Loucy (cell line): ENCODE data around the gene NKX6-2.
"Not testable (repeated sequence)": the region's sequence is repeated elsewhere in the genome, so short reads cannot be mapped to it uniquely, and the experiment has no call there.

Experiments used
- H2AFZ ChIP-seq: fragments of 200-600 bp; sonication (generic); 2 replicates; pipeline ENCODE4 v1.6.0; 2016; ENCODE audit warnings: antibody characterized with exemption, mild to moderate bottlenecking, low read length, moderate library complexity
- H3F3A ChIP-seq: fragments of 200-600 bp; 2 replicates; pipeline ENCODE4 v1.6.0; 2016; ENCODE audit warnings: antibody characterized with exemption, low read depth, mild to moderate bottlenecking
- H3K27me3 ChIP-seq: fragments of 200-600 bp; sonication (generic); 2 replicates; pipeline ENCODE4 v1.6.1; 2014; ENCODE audit warnings: low read length, mild to moderate bottlenecking; ENCODE audit not compliant: insufficient read depth, poor library complexity, severe bottlenecking
- H3K36me3 ChIP-seq: fragments of 200-600 bp; sonication (generic); 2 replicates; pipeline ENCODE4 v1.6.1; 2016; ENCODE audit warnings: low read length; ENCODE audit not compliant: insufficient read depth
- H3K4me1 ChIP-seq: fragments of 200-600 bp; sonication (generic); 2 replicates; pipeline ENCODE4 v1.5.1; 2014; ENCODE audit warnings: low read length, mild to moderate bottlenecking; ENCODE audit not compliant: insufficient read depth, poor library complexity, severe bottlenecking
- H3K4me2 ChIP-seq: fragments of 200-600 bp; sonication (generic); 2 replicates; pipeline ENCODE4 v1.6.0; 2014; ENCODE audit warnings: antibody characterized with exemption, low read length, low read depth, mild to moderate bottlenecking; ENCODE audit not compliant: poor library complexity, severe bottlenecking
- H3K4me3 ChIP-seq: fragments of 200-600 bp; sonication (generic); 2 replicates; pipeline ENCODE4 v1.5.1; 2014; ENCODE audit warnings: low read length, mild to moderate bottlenecking, mixed read lengths; ENCODE audit not compliant: poor library complexity, severe bottlenecking
- H3K79me2 ChIP-seq: fragments of 200-600 bp; sonication (generic); 2 replicates; pipeline ENCODE4 v1.6.1; 2014; ENCODE audit warnings: low read length; ENCODE audit not compliant: insufficient read depth
- H3K9ac ChIP-seq: fragments of 200-600 bp; sonication (generic); 2 replicates; pipeline ENCODE4 v1.6.0; 2014; ENCODE audit warnings: mild to moderate bottlenecking, low read depth, low read length, moderate library complexity; ENCODE audit not compliant: poor library complexity, severe bottlenecking
- H3K9me2 ChIP-seq: fragments of 200-600 bp; sonication (generic); replicated peaks from 2 replicates; pipeline ENCODE4 v1.6.1; 2016; ENCODE audit warnings: low read depth, low read length, mixed read lengths
- H3K9me3 ChIP-seq: fragments of 200-600 bp; sonication (generic); 2 replicates; pipeline ENCODE4 v1.6.1; 2014; ENCODE audit warnings: mild to moderate bottlenecking, antibody characterized with exemption, low read length, low read depth; ENCODE audit not compliant: insufficient read depth
- H4K20me1 ChIP-seq: fragments of 200-600 bp; sonication (generic); 2 replicates; pipeline ENCODE4 v1.6.0; 2014; ENCODE audit warnings: antibody characterized with exemption, low read length, mild to moderate bottlenecking; ENCODE audit not compliant: insufficient read depth, poor library complexity, severe bottlenecking
- CTCF ChIP-seq: fragments of 200-600 bp; sonication (generic); conservative IDR thresholded peaks from 2 replicates; pipeline ENCODE4 v1.5.1; 2014; ENCODE audit warnings: mild to moderate bottlenecking, antibody characterized with exemption, low read length
- EZH2phosphoT487 ChIP-seq: fragments of 200-600 bp; IDR thresholded peaks from 2 replicates; pipeline ENCODE4 v1.6.1; 2018; ENCODE audit warnings: antibody characterized with exemption, mild to moderate bottlenecking, moderate library complexity, borderline replicate concordance

NKX6-2 gene

GRCh38 chr10:132744839-132745238 lies 41.1 kb downstream of the NKX6-2 start:
- H3K27me3 ChIP-seq: no peaks in the 10 kb centered on the region
- no peaks in the 10 kb centered on the region for H3K9me3 ChIP-seq
- no peaks in the 10 kb centered on the region for H3K9me2 ChIP-seq
- TF ChIP-seq CTCF (no peak), EZH2phosphoT487 (no peak)
- no peaks in the 10 kb centered on the region for H3K4me1 ChIP-seq
- H3K79me2 ChIP-seq: no peaks in the 10 kb centered on the region
- H3F3A ChIP-seq: no peaks in the 10 kb centered on the region
- no peaks in the 10 kb centered on the region for H4K20me1 ChIP-seq
- no peak overlapping the region for H3K9ac ChIP-seq
- H2AFZ ChIP-seq: no peak overlapping the region
- peaks cover 5% of the 10 kb centered on the region; the same call in 1 of the 2 replicates for H3K36me3 ChIP-seq
- H3K4me3 ChIP-seq: no peak overlapping the region
- H3K4me2 ChIP-seq: no peak overlapping the region

- Histone ChIP-seq H3K9me2 (no peaks in the 10 kb centered on the region), H2AFZ (no peak overlapping the region), H3K4me3 (no peak overlapping the region), H3K4me2 (no peak overlapping the region), H3K36me3 (peaks cover 3% of the 10 kb centered on the region; the same call in 1 of the 2 replicates), H3K79me2 (no peaks in the 10 kb centered on the region), H3F3A (no peaks in the 10 kb centered on the region), H3K27me3 (no peaks in the 10 kb centered on the region), H4K20me1 (no peaks in the 10 kb centered on the region), H3K4me1 (no peaks in the 10 kb centered on the region), H3K9me3 (no peaks in the 10 kb centered on the region), H3K9ac (no peak overlapping the region)
- TF ChIP-seq EZH2phosphoT487 (no peak), CTCF (no peak)
These were observed 41.9 kb downstream of the NKX6-2 start for GRCh38 chr10:132743925-132744490.

GRCh38 chr10:132743196-132743924 lies 42.6 kb downstream of the NKX6-2 start:
- not testable (repeated sequence) for H2AFZ ChIP-seq, H4K20me1 ChIP-seq, H3K4me2 ChIP-seq, H3K9me3 ChIP-seq, H3K4me1 ChIP-seq, H3K79me2 ChIP-seq, H3K4me3 ChIP-seq, H3K9me2 ChIP-seq, H3K36me3 ChIP-seq, H3K27me3 ChIP-seq, H3F3A ChIP-seq, H3K9ac ChIP-seq

- Histone ChIP-seq H3K36me3 (peaks cover 3% of the 10 kb centered on the region; the same call in 1 of the 2 replicates), H4K20me1 (no peaks in the 10 kb centered on the region), H3F3A (no peaks in the 10 kb centered on the region), H3K4me1 (no peaks in the 10 kb centered on the region), H3K9me3 (no peaks in the 10 kb centered on the region), H3K27me3 (no peaks in the 10 kb centered on the region), H3K4me2 (no peak overlapping the region), H3K9ac (no peak overlapping the region), H3K4me3 (no peak overlapping the region), H3K9me2 (no peaks in the 10 kb centered on the region), H3K79me2 (no peaks in the 10 kb centered on the region), H2AFZ (no peak overlapping the region)
- TF ChIP-seq EZH2phosphoT487 (no peak), CTCF (no peak)
These were observed 43.1 kb downstream of the NKX6-2 start for GRCh38 chr10:132742837-132743194.
